HEK293 (cell line): ENCODE data around the gene HDAC7.

Source experiments
- AEBP2 ChIP-seq: fragments of 450-650 bp; formaldehyde crosslinking; IDR thresholded peaks from 2 replicates; pipeline ENCODE4 v1.5.1; 2016; ENCODE audit warnings: missing biosample characterization, missing genetic modification characterization, borderline replicate concordance
- ATF2 ChIP-seq: fragments of 450-650 bp; formaldehyde crosslinking; IDR thresholded peaks from 2 replicates; pipeline ENCODE4 v1.5.1; 2016; ENCODE audit warnings: missing biosample characterization, missing genetic modification characterization, low read depth
- BCL6B ChIP-seq: fragments of 450-650 bp; formaldehyde crosslinking; IDR thresholded peaks from 2 replicates; pipeline ENCODE4 v1.5.1; 2017; ENCODE audit warnings: missing biosample characterization, missing genetic modification characterization
- GLIS2 ChIP-seq: fragments of 450-650 bp; formaldehyde crosslinking; IDR thresholded peaks from 2 replicates; pipeline ENCODE4 v1.5.1; 2016; ENCODE audit warnings: missing biosample characterization, missing genetic modification characterization
- HOXC10 ChIP-seq: sonication (generic); formaldehyde crosslinking; IDR thresholded peaks from 2 replicates; pipeline ENCODE4 v1.8.1; 2023; ENCODE audit warnings: mild to moderate bottlenecking, missing genetic modification reagents
- MYNN ChIP-seq: fragments of 450-650 bp; formaldehyde crosslinking; IDR thresholded peaks from 2 replicates; pipeline ENCODE4 v1.5.1; 2016; ENCODE audit warnings: missing biosample characterization, missing genetic modification characterization, borderline replicate concordance
- PATZ1 ChIP-seq: fragments of 450-650 bp; formaldehyde crosslinking; IDR thresholded peaks from 2 replicates; pipeline ENCODE4 v1.5.1; 2016; ENCODE audit warnings: missing biosample characterization, missing genetic modification characterization
- RBAK ChIP-seq: fragments of 450-650 bp; formaldehyde crosslinking; IDR thresholded peaks from 2 replicates; pipeline ENCODE4 v1.5.1; 2016; ENCODE audit warnings: missing biosample characterization, missing genetic modification characterization
- ZFHX2 ChIP-seq: fragments of 450-650 bp; formaldehyde crosslinking; conservative IDR thresholded peaks from 2 replicates; pipeline ENCODE4 v1.5.1; 2016; ENCODE audit warnings: missing biosample characterization, missing genetic modification characterization
- ZNF132 ChIP-seq: fragments of 450-650 bp; formaldehyde crosslinking; IDR thresholded peaks from 2 replicates; pipeline ENCODE4 v1.5.1; 2017; ENCODE audit warnings: missing biosample characterization, missing genetic modification characterization, borderline replicate concordance
- ZNF140 ChIP-seq: fragments of 450-650 bp; formaldehyde crosslinking; IDR thresholded peaks from 2 replicates; pipeline ENCODE4 v1.5.1; 2016; ENCODE audit warnings: missing biosample characterization, missing genetic modification characterization
- ZNF155 ChIP-seq: fragments of 450-650 bp; formaldehyde crosslinking; IDR thresholded peaks from 2 replicates; pipeline ENCODE4 v1.5.1; 2016; ENCODE audit warnings: missing biosample characterization, missing genetic modification characterization
- ZNF2 ChIP-seq: fragments of 450-650 bp; formaldehyde crosslinking; IDR thresholded peaks from 2 replicates; pipeline ENCODE4 v1.5.1; 2016; ENCODE audit warnings: missing biosample characterization, missing genetic modification characterization
- ZNF302 ChIP-seq: fragments of 450-650 bp; formaldehyde crosslinking; IDR thresholded peaks from 2 replicates; pipeline ENCODE4 v1.5.1; 2016; ENCODE audit warnings: missing biosample characterization, missing genetic modification characterization, low read depth
- ZNF335 ChIP-seq: fragments of 450-650 bp; formaldehyde crosslinking; conservative IDR thresholded peaks from 2 replicates; pipeline ENCODE4 v1.5.1; 2016; ENCODE audit warnings: missing biosample characterization, missing genetic modification characterization
- ZNF37A ChIP-seq: fragments of 450-650 bp; IDR thresholded peaks from 2 replicates; pipeline ENCODE4 v1.5.1; 2018; ENCODE audit warnings: missing biosample characterization, missing genetic modification characterization
- ZNF501 ChIP-seq: fragments of 450-650 bp; formaldehyde crosslinking; IDR thresholded peaks from 2 replicates; pipeline ENCODE4 v1.5.1; 2016; ENCODE audit warnings: missing biosample characterization, missing genetic modification characterization
- ZNF510 ChIP-seq: fragments of 450-650 bp; formaldehyde crosslinking; IDR thresholded peaks from 2 replicates; pipeline ENCODE4 v1.5.1; 2018; ENCODE audit warnings: mild to moderate bottlenecking, missing genetic modification characterization, missing biosample characterization; ENCODE audit not compliant: insufficient replicate concordance
- ZNF518A ChIP-seq: fragments of 450-650 bp; formaldehyde crosslinking; conservative IDR thresholded peaks from 2 replicates; pipeline ENCODE4 v1.5.1; 2016; ENCODE audit warnings: low read depth, missing biosample characterization, missing genetic modification characterization
- ZNF544 ChIP-seq: fragments of 450-650 bp; formaldehyde crosslinking; IDR thresholded peaks from 2 replicates; pipeline ENCODE4 v1.5.0; 2017; ENCODE audit warnings: missing biosample characterization, missing genetic modification characterization
- ZNF580 ChIP-seq: fragments of 450-650 bp; formaldehyde crosslinking; IDR thresholded peaks from 2 replicates; pipeline ENCODE4 v1.5.1; 2016; ENCODE audit warnings: missing biosample characterization, missing genetic modification characterization
- ZNF654 ChIP-seq: fragments of 450-650 bp; formaldehyde crosslinking; IDR thresholded peaks from 2 replicates; pipeline ENCODE4 v1.5.1; 2016; ENCODE audit warnings: low read depth, missing biosample characterization, missing genetic modification characterization
- ZNF658 ChIP-seq: fragments of 450-650 bp; formaldehyde crosslinking; IDR thresholded peaks from 2 replicates; pipeline ENCODE4; 2016; ENCODE audit warnings: missing biosample characterization, missing genetic modification characterization
- ZNF791 ChIP-seq: fragments of 450-650 bp; formaldehyde crosslinking; IDR thresholded peaks from 2 replicates; pipeline ENCODE4 v1.5.1; 2016; ENCODE audit warnings: missing biosample characterization, missing genetic modification characterization
- ZXDB ChIP-seq: fragments of 450-650 bp; formaldehyde crosslinking; IDR thresholded peaks from 2 replicates; pipeline ENCODE4 v1.5.1; 2016; ENCODE audit warnings: missing biosample characterization, missing genetic modification characterization
- TF ChIP-seq, protein P1 (sequence below): fragments of 450-650 bp; formaldehyde crosslinking; IDR thresholded peaks from 2 replicates; pipeline ENCODE4 v1.5.1; 2016; ENCODE audit warnings: missing biosample characterization, missing genetic modification characterization

The HDAC7 gene

GRCh38 chr12:47818467-47819137 is 1.1 kb downstream of the HDAC7 start (continued):
- TF ChIP-seq AEBP2 (tag by site-specific recombination) (no peak), ZNF518A (tag by site-specific recombination) (no peak), ZXDB (tag by site-specific recombination) (0 out of 2 replicates have a peak, but pooled peaks have one; percentile 13), ZNF654 (tag by site-specific recombination) (no peak), BCL6B (no peak), ZNF37A (tag by site-specific recombination) (no peak), ZNF510 (tag by site-specific recombination) (no peak), ZNF2 (no peak), ZNF302 (no peak), ZNF544 (tag by site-specific recombination) (no peak), ZNF155 (tag by site-specific recombination) (no peak), MYNN (tag by site-specific recombination) (no peak), ZNF140 (tag by site-specific recombination) (no peak), ZFHX2 (tag by site-specific recombination) (peak; percentile 13; the same call in 1 of the 2 replicates), ZNF132 (tag by site-specific recombination) (no peak), HOXC10 (CRISPR knock-in tag) (no peak), ZNF501 (tag by site-specific recombination) (no peak), ATF2 (tag by site-specific recombination) (no peak), GLIS2 (tag by site-specific recombination) (no peak), ZNF791 (no peak), ZNF580 (tag by site-specific recombination) (no peak), ZNF335 (tag by site-specific recombination) (peak; percentile 22; the same call in 1 of the 2 replicates), ZNF658 (tag by site-specific recombination) (no peak), RBAK (tag by site-specific recombination) (no peak), PATZ1 (tag by site-specific recombination) (peak; percentile 76)
- TF ChIP-seq, protein P1, sequence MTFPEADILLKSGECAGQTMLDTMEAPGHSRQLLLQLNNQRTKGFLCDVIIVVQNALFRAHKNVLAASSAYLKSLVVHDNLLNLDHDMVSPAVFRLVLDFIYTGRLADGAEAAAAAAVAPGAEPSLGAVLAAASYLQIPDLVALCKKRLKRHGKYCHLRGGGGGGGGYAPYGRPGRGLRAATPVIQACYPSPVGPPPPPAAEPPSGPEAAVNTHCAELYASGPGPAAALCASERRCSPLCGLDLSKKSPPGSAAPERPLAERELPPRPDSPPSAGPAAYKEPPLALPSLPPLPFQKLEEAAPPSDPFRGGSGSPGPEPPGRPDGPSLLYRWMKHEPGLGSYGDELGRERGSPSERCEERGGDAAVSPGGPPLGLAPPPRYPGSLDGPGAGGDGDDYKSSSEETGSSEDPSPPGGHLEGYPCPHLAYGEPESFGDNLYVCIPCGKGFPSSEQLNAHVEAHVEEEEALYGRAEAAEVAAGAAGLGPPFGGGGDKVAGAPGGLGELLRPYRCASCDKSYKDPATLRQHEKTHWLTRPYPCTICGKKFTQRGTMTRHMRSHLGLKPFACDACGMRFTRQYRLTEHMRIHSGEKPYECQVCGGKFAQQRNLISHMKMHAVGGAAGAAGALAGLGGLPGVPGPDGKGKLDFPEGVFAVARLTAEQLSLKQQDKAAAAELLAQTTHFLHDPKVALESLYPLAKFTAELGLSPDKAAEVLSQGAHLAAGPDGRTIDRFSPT: peak; percentile 26; the same call in 1 of the 2 replicates
